Measurements from ENCODE around the gene DDR2. TPM values are rescaled to one million over a fixed set of nuclear protein-coding genes. Genes with fewer than 3 reads are reported as not detected.

The DDR2 gene
- total and polyA plus RNA-seq, 2 of the 4 experiments (the other 2 are of a cell fraction) = 66.1 to 245 TPM

GRCh38 chr1:162734047-162734446 is 101.8 kb downstream of the DDR2 start:
- Histone ChIP-seq H3K27ac (ENCODE audit: insufficient read depth, low read length) (no peak overlapping the region), H3K36me3 (ENCODE audit: control insufficient read depth, insufficient read depth, low read length) (peaks cover 13% of the 10 kb centered on the region), H2AK9ac (replicated peaks; ENCODE audit: low read depth, low read length, poor library complexity) (no peak overlapping the region), H4K8ac (ENCODE audit: low read depth in 2 of 2, low read length in 2 of 2) (no peak overlapping the region), H3K79me1 (ENCODE audit: low read depth in 1 of 2, low read length in 2 of 2) (peaks cover 47 to 65% of the 10 kb centered on the region in 2 experiments), H2BK20ac (ENCODE audit: low read depth, low read length) (no peak overlapping the region), H3K56ac (ENCODE audit: extremely low read depth, insufficient read depth, low read length) (no peak overlapping the region), H4K5ac (ENCODE audit: low read depth, low read length) (no peak overlapping the region), H4K20me1 (ENCODE audit: insufficient read depth, low read length) (peaks cover 55% of the 10 kb centered on the region; the same call in 1 of the 2 replicates), H2AFZ (replicated peaks; ENCODE audit: low read length, poor library complexity) (no peak overlapping the region), H2BK5ac (ENCODE audit: low read depth, low read length, poor library complexity, severe bottlenecking) (no peak overlapping the region), H3K23ac (ENCODE audit: low read depth, low read length) (no peak overlapping the region), H3K9ac (ENCODE audit: low read depth, low read length) (no peak overlapping the region), H3K9me1 (ENCODE audit: insufficient read depth, low read length) (peaks cover 26% of the 10 kb centered on the region), H3K4me3 (ENCODE audit: insufficient read depth, low read depth, low read length) (no peak overlapping the region), H3K14ac (replicated peaks; ENCODE audit: low read depth, low read length) (no peak overlapping the region), H2AK5ac (ENCODE audit: low read depth, low read length) (no peak overlapping the region), H3K4ac (ENCODE audit: low read depth, low read length) (no peak overlapping the region), H3K9me3 (ENCODE audit: control insufficient read depth, insufficient read depth, low read length) (no peaks in the 10 kb centered on the region), H2BK120ac (ENCODE audit: low read depth, low read length) (no peak overlapping the region), H3K27me3 (ENCODE audit: control insufficient read depth, insufficient read depth, low read length) (no peaks in the 10 kb centered on the region), H3K4me2 (ENCODE audit: low read depth, low read length) (no peak overlapping the region), H3K18ac (ENCODE audit: low read depth, low read length) (no peak overlapping the region), H2BK15ac (ENCODE audit: low read depth, low read length) (no peak overlapping the region), H3K4me1 (ENCODE audit: control insufficient read depth, insufficient read depth, low read length) (peaks cover 19% of the 10 kb centered on the region), H4K91ac (ENCODE audit: insufficient read depth, low read depth, low read length) (no peak overlapping the region)
- intact Hi-C loops (cut with micrococcal nuclease) (no loop called here), dilution Hi-C loops (cut with HindIII; ENCODE audit: low sequenced_read_pairs, unreplicated experiment) (no loop called here), in situ Hi-C loops (cut with MboI; ENCODE audit: low sequenced_read_pairs) (no loop called here)
- WGBS, 2 experiments (ENCODE audit: extremely low coverage in 2 of 2, insufficient read length in 1 of 2) = no CpG with 5 or more reads among the region's 2 CpGs
- ChIA-PET POLR2A (ENCODE audit: unreplicated experiment) (no interaction called here), CTCF (interaction anchor here (0.6 kb wide), 1 partner anchor 198 kb away, joined by 3 read pairs; no protein-coding TSS in a partner anchor)
- DNase-seq (no peak), ATAC-seq (ENCODE audit: low read depth) (no peak)
- TF ChIP-seq RCOR1 (IDR thresholded peaks at IDR 0.05; ENCODE audit: insufficient replicate concordance, low read length) (no peak), FOS (IDR thresholded peaks at IDR 0.05; ENCODE audit: low read depth, low read length) (no peak), SMC3 (IDR thresholded peaks at IDR 0.05; ENCODE audit: low read depth, low read length) (no peak), CHD1 (IDR thresholded peaks at IDR 0.05; ENCODE audit: low read depth, low read length) (no peak), ELK1 (IDR thresholded peaks at IDR 0.05; ENCODE audit: borderline replicate concordance, low read depth, low read length) (no peak), MXI1 (IDR thresholded peaks at IDR 0.05; ENCODE audit: borderline replicate concordance, low read depth, low read length) (no peak), MAZ (IDR thresholded peaks at IDR 0.05; ENCODE audit: borderline replicate concordance, low read depth, low read length) (no peak), MAFK (IDR thresholded peaks at IDR 0.05; ENCODE audit: low read depth, low read length) (no peak), POLR2A (IDR thresholded peaks at IDR 0.05; ENCODE audit: low read depth, low read length) (no peak), RFX5 (IDR thresholded peaks at IDR 0.05; ENCODE audit: low read depth, low read length) (no peak), NFE2L2 (IDR thresholded peaks at IDR 0.05; ENCODE audit: low read depth, low read length) (no peak), CEBPB (IDR thresholded peaks at IDR 0.05; ENCODE audit: low read depth, low read length) (no peak), CTCF (conservative IDR thresholded peaks at IDR 0.05; ENCODE audit: low read depth, low read length) (no peak), USF2 (IDR thresholded peaks at IDR 0.05; ENCODE audit: low read depth, low read length) (no peak), RAD21 (IDR thresholded peaks at IDR 0.05; ENCODE audit: low read length) (no peak), BHLHE40 (IDR thresholded peaks at IDR 0.05; ENCODE audit: low read depth, low read length) (no peak)
- no TSS peak for BruUV-seq (replicated peaks)

All from IMR-90 (cell line).